RWPE2 (cell line): ENCODE measurements around the gene TAF10.

Experiments used
- ATAC-seq: fragments of 200-7000 bp; cut with Tn5 transposase; 3 replicates; pipeline ENCODE4 v1.9.1; 2021; ENCODE audit warnings: low read depth
- DNase-seq: peaks from one replicate; pipeline ENCODE4 v3.0.0-alpha.2; 2020; ENCODE audit warnings: low spot score
- H3K27ac ChIP-seq: fragments of 450-650 bp; 2 replicates; pipeline ENCODE4 v1.5.1; 2017; ENCODE audit warnings: mild to moderate bottlenecking; ENCODE audit not compliant: poor library complexity, severe bottlenecking
- H3K27me3 ChIP-seq: fragments of 250-450 bp; sonication (Bioruptor Pico); 2 replicates; pipeline ENCODE4 v1.5.1; 2021; ENCODE audit warnings: mild to moderate bottlenecking, moderate library complexity; ENCODE audit not compliant: insufficient read depth, poor library complexity, severe bottlenecking
- H3K36me3 ChIP-seq: fragments of 250-450 bp; sonication (Bioruptor Pico); 2 replicates; pipeline ENCODE4 v1.5.1; 2020; ENCODE audit warnings: low read depth, mild to moderate bottlenecking, moderate library complexity
- H3K4me1 ChIP-seq: fragments of 250-450 bp; sonication (Bioruptor Pico); 2 replicates; pipeline ENCODE4 v1.5.1; 2021; ENCODE audit warnings: mild to moderate bottlenecking, moderate library complexity; ENCODE audit not compliant: insufficient read depth, poor library complexity, severe bottlenecking
- H3K4me3 ChIP-seq: fragments of 250-450 bp; sonication (Bioruptor Pico); 2 replicates; pipeline ENCODE4 v1.5.1; 2021; ENCODE audit warnings: mild to moderate bottlenecking, moderate library complexity; ENCODE audit not compliant: severe bottlenecking
- H3K9me3 ChIP-seq: fragments of 250-450 bp; sonication (Bioruptor Pico); 2 replicates; pipeline ENCODE4 v1.5.1; 2021; ENCODE audit warnings: mild to moderate bottlenecking, moderate library complexity; ENCODE audit not compliant: severe bottlenecking
- CTCF ChIP-seq: fragments of 450-650 bp; IDR thresholded peaks from one replicate; pipeline ENCODE4 v1.5.1; 2017; ENCODE audit warnings: mild to moderate bottlenecking, moderate library complexity; ENCODE audit not compliant: poor library complexity, severe bottlenecking

TAF10 gene

GRCh38 chr11:6653656-6654055 lies 41.6 kb upstream of the TAF10 start:
- H3K36me3 ChIP-seq: no peaks in the 10 kb centered on the region
- TF ChIP-seq CTCF: no peak
- peaks cover 45% of the 10 kb centered on the region for H3K27me3 ChIP-seq
- H3K4me3 ChIP-seq: no peak overlapping the region
- H3K27ac ChIP-seq: no peak overlapping the region
- no peaks in the 10 kb centered on the region for H3K4me1 ChIP-seq
- DNase-seq (no peak), ATAC-seq (no peak)
- no peaks in the 10 kb centered on the region for H3K9me3 ChIP-seq

- ATAC-seq (no peak), DNase-seq (no peak)
- H3K27me3 ChIP-seq: peaks cover 41% of the 10 kb centered on the region
- H3K27ac ChIP-seq: no peak overlapping the region
- H3K4me3 ChIP-seq: no peak overlapping the region
- H3K9me3 ChIP-seq: no peaks in the 10 kb centered on the region
- no peak for TF ChIP-seq CTCF
- no peaks in the 10 kb centered on the region for H3K36me3 ChIP-seq
- no peaks in the 10 kb centered on the region for H3K4me1 ChIP-seq
Measured at GRCh38 chr11:6653097-6653496, 41.1 kb upstream of the TAF10 start.

- Histone ChIP-seq H3K27ac (no peak overlapping the region), H3K27me3 (peaks cover 32% of the 10 kb centered on the region)
- TF ChIP-seq CTCF: no peak
Measured at GRCh38 chr11:6652182-6652581, 40.2 kb upstream of the TAF10 start.

GRCh38 chr11:6650980-6651379 lies 39.0 kb upstream of the TAF10 start:
- H3K27ac ChIP-seq: no peak overlapping the region
- no peaks in the 10 kb centered on the region for H3K36me3 ChIP-seq
- ATAC-seq (no peak), DNase-seq (no peak)
- H3K9me3 ChIP-seq: no peaks in the 10 kb centered on the region
- no peak overlapping the region for H3K4me3 ChIP-seq
- peaks cover 20% of the 10 kb centered on the region for H3K27me3 ChIP-seq
- no peak for TF ChIP-seq CTCF
- no peaks in the 10 kb centered on the region for H3K4me1 ChIP-seq

More at GRCh38 chr11:6652182-6652581, 40.2 kb upstream of the TAF10 start:
- DNase-seq: no peak
- Histone ChIP-seq H3K4me3 (no peak overlapping the region), H3K36me3 (no peaks in the 10 kb centered on the region), H3K4me1 (no peaks in the 10 kb centered on the region), H3K9me3 (no peaks in the 10 kb centered on the region)
- no peak for ATAC-seq

GRCh38 chr11:6650104-6650503 lies 38.1 kb upstream of the TAF10 start:
- no peak overlapping the region for H3K27ac ChIP-seq
- DNase-seq (no peak), ATAC-seq (no peak)
- H3K9me3 ChIP-seq: no peaks in the 10 kb centered on the region
- no peak overlapping the region for H3K4me3 ChIP-seq
- no peaks in the 10 kb centered on the region for H3K4me1 ChIP-seq
- H3K27me3 ChIP-seq: peaks cover 18% of the 10 kb centered on the region
- TF ChIP-seq CTCF: no peak
- no peaks in the 10 kb centered on the region for H3K36me3 ChIP-seq
